Natural killer cell (primary cell): ENCODE results near the gene MYL7. TPM values are rescaled to one million over a fixed set of nuclear protein-coding genes. Genes with fewer than 3 reads are reported as not detected.
"Not testable (repeated sequence)": the region's sequence is repeated elsewhere in the genome, so short reads cannot be mapped to it uniquely, and the experiment has no call there.

Experiments
- ATAC-seq, 3 donors: fragments of 150-1000 bp in 2 of 3; fragments of 200-7000 bp in 1 of 3; cut with Tn5 transposase; 1 replicate in 1 of 3; 2 replicates in 2 of 3; pipeline ENCODE4 v1.10.0; 2021; ENCODE audit warnings: mild to moderate bottlenecking in 2 of 3, moderate library complexity in 2 of 3
- DNase-seq, 2 donors: peaks; one replicate each; pipeline versions ENCODE4 v3.0.0 to v3.0.0-alpha.2; 2013 to 2021; ENCODE audit warnings: mixed read lengths in 1 of 2
- H3K27ac ChIP-seq: one replicate; pipeline ENCODE4 v1.5.1; 2013; ENCODE audit warnings: mild to moderate bottlenecking, low read length
- H3K27me3 ChIP-seq: one replicate; pipeline ENCODE4 v1.6.1; 2013; ENCODE audit warnings: low read length; ENCODE audit not compliant: control insufficient read depth, insufficient read depth
- H3K36me3 ChIP-seq: one replicate; pipeline ENCODE4 v1.6.1; 2013; ENCODE audit warnings: low read length; ENCODE audit not compliant: control insufficient read depth, insufficient read depth
- H3K4me1 ChIP-seq: one replicate; pipeline ENCODE4 v1.6.1; 2013; ENCODE audit warnings: low read length; ENCODE audit not compliant: control insufficient read depth, insufficient read depth
- H3K4me3 ChIP-seq: one replicate; pipeline ENCODE4 v1.5.1; 2013; ENCODE audit warnings: low read length
- H3K9me3 ChIP-seq: one replicate; pipeline ENCODE4 v1.6.1; 2013; ENCODE audit warnings: low read length; ENCODE audit not compliant: control insufficient read depth, insufficient read depth
- H3K27ac Mint-ChIP-seq, 2 donors: one replicate each; pipeline ENCODE4 v1.8.0; 2022; ENCODE audit warnings: mild to moderate bottlenecking in 2 of 2, mixed read lengths in 2 of 2, moderate library complexity in 1 of 2
- H3K27me3 Mint-ChIP-seq, 2 donors: one replicate each; pipeline ENCODE4 v1.8.0; 2022; ENCODE audit warnings: low read depth in 2 of 2, mixed read lengths in 2 of 2
- H3K36me3 Mint-ChIP-seq: one replicate; pipeline ENCODE4 v1.8.0; 2022; ENCODE audit warnings: mixed read lengths
- H3K4me1 Mint-ChIP-seq, 2 donors: one replicate each; pipeline ENCODE4 v1.8.0; 2022; ENCODE audit warnings: mixed read lengths in 2 of 2
- H3K4me3 Mint-ChIP-seq: one replicate; pipeline ENCODE4 v1.8.0; 2022; ENCODE audit warnings: mild to moderate bottlenecking, moderate library complexity, mixed read lengths
- H3K9me3 Mint-ChIP-seq, 2 donors: one replicate each; pipeline ENCODE4 v1.8.0; 2022; ENCODE audit warnings: mixed read lengths in 2 of 2
- CTCF ChIP-seq: fragments of 200-600 bp; IDR thresholded peaks from one replicate; pipeline ENCODE4 v1.8.0; 2022; ENCODE audit warnings: antibody characterized with exemption
- WGBS: methylation state at CpG from one replicate; pipeline ENCODE4 v1.1.7; 2013; ENCODE audit warnings: missing lambda C conversion rate; ENCODE audit not compliant: insufficient coverage; 5-methylcytosine and 5-hydroxymethylcytosine counted together
- intact Hi-C: fragments of 100-400 bp; cut with micrococcal nuclease; formaldehyde crosslinking; loops from one replicate; pipeline ENCODE4 v1.14.2; 2022
- total RNA-seq, 4 donors: library from RNA; stranded (reverse); fragments of 120-200 nt in 1 of 4; gene quantifications; one replicate each; pipeline versions ENCODE4 v1.2.3 to v1.2.4, GENCODE V29; 2013 to 2022

The MYL7 gene
- total RNA-seq, 3 donors from 2014 or later (not counting 1 experiment from before 2014, with no cell fraction given): not detected

- no peaks in the 10 kb centered on the region for H3K36me3 ChIP-seq
- peaks cover 0 to 11% of the 10 kb centered on the region in 2 donors for H3K27me3 Mint-ChIP-seq
- H3K4me3 Mint-ChIP-seq: no peak overlapping the region
- TF ChIP-seq CTCF: no peak
- no peak for DNase-seq
- no peaks in the 10 kb centered on the region for H3K9me3 ChIP-seq
- no peak overlapping the region for H3K27ac ChIP-seq
- WGBS: 80% methylated on average over 12 of the region's 12 CpGs
- no peaks in the 10 kb centered on the region for H3K4me1 ChIP-seq
- no peaks in the 10 kb centered on the region for H3K4me1 Mint-ChIP-seq
- H3K27ac Mint-ChIP-seq: no peak overlapping the region
- no peaks in the 10 kb centered on the region for H3K36me3 Mint-ChIP-seq
- intact Hi-C loops: no loop called here
- no peak overlapping the region for H3K4me3 ChIP-seq
- H3K27me3 ChIP-seq: no peaks in the 10 kb centered on the region
- no peak for ATAC-seq
- H3K9me3 Mint-ChIP-seq: no peaks in the 10 kb centered on the region
These were observed 9.7 kb downstream of the MYL7 start for GRCh38 chr7:44131173-44132029.

- 71% methylated on average over 6 of the region's 6 CpGs for WGBS
- H3K27ac Mint-ChIP-seq: no peak overlapping the region
- no peak for TF ChIP-seq CTCF
- H3K9me3 Mint-ChIP-seq: no peaks in the 10 kb centered on the region
- H3K4me1 ChIP-seq: peaks cover 3% of the 10 kb centered on the region
- H3K4me1 Mint-ChIP-seq: peaks cover 5% of the 10 kb centered on the region in 2 donors
- ATAC-seq (no peak), DNase-seq (no peak)
- intact Hi-C loops: no loop called here
- no peaks in the 10 kb centered on the region for H3K9me3 ChIP-seq
- H3K36me3 ChIP-seq: no peaks in the 10 kb centered on the region
- no peaks in the 10 kb centered on the region for H3K27me3 ChIP-seq
- H3K36me3 Mint-ChIP-seq: no peaks in the 10 kb centered on the region
- no peak overlapping the region for H3K27ac ChIP-seq
- no peak overlapping the region for H3K4me3 Mint-ChIP-seq
- no peak overlapping the region for H3K4me3 ChIP-seq
- H3K27me3 Mint-ChIP-seq: peaks cover 0 to 6% of the 10 kb centered on the region in 2 donors
These were observed 12.2 kb downstream of the MYL7 start for GRCh38 chr7:44128721-44129582.

GRCh38 chr7:44127161-44127560, 14.0 kb downstream of the MYL7 start:
- intact Hi-C loops: no loop called here
- H3K4me3 Mint-ChIP-seq: no peak overlapping the region

GRCh38 chr7:44126574-44126973, 14.6 kb downstream of the MYL7 start:
- H3K27me3 Mint-ChIP-seq, H3K9me3 Mint-ChIP-seq, H3K4me3 ChIP-seq, H3K4me3 Mint-ChIP-seq, H3K9me3 ChIP-seq, H3K27ac ChIP-seq, H3K36me3 Mint-ChIP-seq, intact Hi-C loops, H3K27ac Mint-ChIP-seq, ATAC-seq, H3K27me3 ChIP-seq, H3K36me3 ChIP-seq, DNase-seq: not testable (repeated sequence)
- peaks cover 13 to 19% of the 10 kb centered on the region in 2 donors for H3K4me1 Mint-ChIP-seq
- peaks cover 15% of the 10 kb centered on the region for H3K4me1 ChIP-seq
- WGBS: 85% methylated on average over 3 of the region's 4 CpGs

More at GRCh38 chr7:44127161-44127560, 14.0 kb downstream of the MYL7 start:
- Histone ChIP-seq H3K27ac (no peak overlapping the region), H3K4me1 (peaks cover 15% of the 10 kb centered on the region), H3K4me3 (no peak overlapping the region), H3K36me3 (no peaks in the 10 kb centered on the region), H3K9me3 (no peaks in the 10 kb centered on the region), H3K27me3 (no peaks in the 10 kb centered on the region)
- Mint-ChIP-seq H3K27me3 (peaks cover 0 to 6% of the 10 kb centered on the region in 2 donors), H3K4me1 (peaks cover 13 to 19% of the 10 kb centered on the region in 2 donors), H3K36me3 (no peaks in the 10 kb centered on the region), H3K27ac (no peak overlapping the region), H3K9me3 (no peaks in the 10 kb centered on the region)
- ATAC-seq (no peak), DNase-seq (no peak)
- no peak for TF ChIP-seq CTCF
